Activated CD4-positive, alpha-beta T cell treated with anti-CD3 and anti-CD28 coated beads for 48 hours (primary cell): Measurements from ENCODE around the gene UBE2Q2.
"Not testable (repeated sequence)": the region's sequence is repeated elsewhere in the genome, so short reads cannot be mapped to it uniquely, and the experiment has no call there.

ENCODE experiments used
- DNase-seq: peaks from one replicate; pipeline ENCODE4 v3.0.0-alpha.2; 2020

UBE2Q2 gene

DNA sequence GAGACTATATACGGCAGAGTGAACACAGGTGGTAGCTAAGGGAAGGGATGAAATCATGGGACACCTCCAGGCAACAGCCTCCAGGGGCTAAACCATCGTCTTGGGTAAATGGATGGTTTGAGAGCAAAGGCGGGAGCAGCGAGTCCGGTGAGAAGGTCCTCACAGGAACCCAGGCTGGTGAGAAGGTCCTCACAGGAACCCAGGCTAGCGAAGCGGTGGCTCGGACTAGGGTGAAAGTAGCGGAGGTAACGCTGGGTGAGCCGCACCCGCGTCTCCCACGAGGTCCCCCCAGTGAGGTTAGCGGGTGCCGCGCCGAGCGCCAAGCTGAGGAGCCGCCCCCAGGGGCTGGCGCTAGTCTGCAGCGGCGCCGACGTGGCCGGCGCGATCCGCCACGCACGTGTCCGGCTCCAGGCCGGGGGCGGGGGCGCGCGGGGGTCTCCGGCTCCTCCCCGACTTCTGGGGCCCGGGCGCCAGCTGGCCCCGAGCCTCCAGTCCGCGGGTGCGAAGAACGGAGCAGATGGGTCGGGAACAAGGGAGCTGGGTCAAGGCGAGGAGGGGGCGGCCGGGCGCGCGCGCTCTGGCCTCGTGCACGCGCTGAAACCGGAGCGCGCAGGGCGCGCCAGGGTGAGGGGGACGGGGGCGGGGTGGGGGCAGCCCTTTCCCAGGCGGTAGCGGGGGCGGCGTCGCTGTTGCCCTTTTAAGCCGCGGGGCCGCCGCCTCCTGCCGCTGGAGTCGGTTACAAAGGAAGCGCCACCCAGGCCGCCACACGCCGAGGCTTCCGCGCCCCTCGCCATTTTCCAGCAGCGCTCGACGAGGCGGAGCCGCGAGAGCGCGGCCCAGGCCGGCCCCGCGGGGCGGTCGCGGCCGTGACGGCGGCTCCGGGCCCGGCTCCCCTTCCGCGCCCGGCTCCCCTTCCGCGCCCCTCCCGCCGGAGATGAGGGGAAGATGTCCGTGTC lies at the start of gene UBE2Q2:
TSS of gene UBE2Q2 (plus strand) at position 726 of the 956 bp plus-strand sequence. CDS start at position 946, 220 bp downstream.
- peak; percentile 78 for DNase-seq

DNA sequence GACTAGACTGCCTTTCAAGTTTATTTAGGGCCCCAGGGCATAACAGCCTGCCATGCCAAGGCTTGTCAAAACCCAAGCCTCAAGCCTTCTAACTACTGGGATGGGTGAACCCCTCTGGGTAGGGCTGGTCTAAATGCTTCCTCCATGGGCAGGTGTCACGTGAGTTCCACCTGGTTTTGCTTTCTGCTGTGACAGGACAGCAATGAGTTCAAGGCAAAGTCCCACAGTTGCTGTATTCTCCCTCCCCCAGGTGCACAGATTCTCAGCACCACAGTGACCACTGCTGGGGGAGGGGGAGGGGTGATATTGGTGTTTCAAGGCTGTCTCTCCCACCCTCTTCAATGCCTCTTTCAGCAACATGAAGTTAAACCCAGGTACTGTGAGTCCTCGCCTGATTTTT lies 46.9 kb upstream of the UBE2Q2 start:
- DNase-seq: no peak

DNA sequence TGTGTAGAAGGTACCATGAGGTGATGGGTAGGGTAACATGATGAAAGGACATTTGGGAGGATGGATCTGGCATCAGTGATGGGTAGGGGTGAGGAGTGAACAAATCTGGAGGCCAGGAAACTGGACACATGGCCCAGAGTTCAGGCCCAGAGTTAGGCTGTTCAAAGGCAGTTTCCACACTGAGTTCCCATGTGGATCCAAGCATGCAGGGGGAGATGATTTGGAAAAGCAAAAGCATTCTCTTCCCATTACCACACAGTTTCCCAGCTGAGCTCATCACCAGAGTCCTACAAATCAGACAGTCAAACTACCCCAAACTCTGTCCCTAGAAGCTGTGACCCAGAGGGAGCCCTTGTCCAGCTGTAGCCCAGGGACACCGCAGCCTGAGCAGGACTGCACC lies 46.1 kb upstream of the UBE2Q2 start:
- DNase-seq: not testable (repeated sequence)

DNA sequence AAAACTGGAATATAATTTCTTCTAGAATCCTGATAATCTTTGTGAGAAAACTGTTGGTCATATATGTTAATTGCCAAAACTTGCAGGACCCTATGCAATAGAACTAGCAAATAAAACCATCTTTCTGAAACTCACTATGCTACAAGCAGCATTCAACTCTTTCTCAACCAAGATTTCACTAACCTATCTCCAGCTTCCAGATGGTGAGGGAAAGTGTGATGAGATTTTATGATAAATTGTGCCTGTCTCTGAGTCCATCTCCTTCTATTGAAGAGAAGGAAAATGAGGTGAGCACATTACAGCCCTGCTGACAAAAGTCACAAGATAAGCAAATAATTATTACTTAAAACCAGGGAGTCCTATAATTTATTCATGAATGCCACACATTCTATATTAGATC lies 44.1 kb upstream of the UBE2Q2 start:
- DNase-seq: no peak

DNA sequence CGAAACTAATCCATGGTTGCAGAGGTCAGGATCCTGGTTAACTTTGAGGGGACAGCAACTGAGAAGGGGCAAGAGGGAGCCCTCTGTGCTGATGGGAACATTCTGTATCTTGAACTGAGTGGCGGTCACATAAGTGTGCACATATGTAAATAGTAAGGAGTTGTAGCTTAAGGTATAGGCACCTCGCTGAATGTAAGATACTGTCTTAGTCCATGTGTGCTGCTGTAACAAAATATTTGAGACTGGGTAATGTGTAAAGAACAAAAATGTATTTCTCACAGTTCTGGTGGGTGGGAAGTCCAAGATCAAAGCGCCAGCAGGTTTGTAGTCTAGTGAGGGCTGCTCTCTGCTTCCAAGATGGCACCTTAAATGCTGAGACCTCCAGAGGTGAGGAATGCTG lies 42.8 kb upstream of the UBE2Q2 start:
- not testable (repeated sequence) for DNase-seq

DNA sequence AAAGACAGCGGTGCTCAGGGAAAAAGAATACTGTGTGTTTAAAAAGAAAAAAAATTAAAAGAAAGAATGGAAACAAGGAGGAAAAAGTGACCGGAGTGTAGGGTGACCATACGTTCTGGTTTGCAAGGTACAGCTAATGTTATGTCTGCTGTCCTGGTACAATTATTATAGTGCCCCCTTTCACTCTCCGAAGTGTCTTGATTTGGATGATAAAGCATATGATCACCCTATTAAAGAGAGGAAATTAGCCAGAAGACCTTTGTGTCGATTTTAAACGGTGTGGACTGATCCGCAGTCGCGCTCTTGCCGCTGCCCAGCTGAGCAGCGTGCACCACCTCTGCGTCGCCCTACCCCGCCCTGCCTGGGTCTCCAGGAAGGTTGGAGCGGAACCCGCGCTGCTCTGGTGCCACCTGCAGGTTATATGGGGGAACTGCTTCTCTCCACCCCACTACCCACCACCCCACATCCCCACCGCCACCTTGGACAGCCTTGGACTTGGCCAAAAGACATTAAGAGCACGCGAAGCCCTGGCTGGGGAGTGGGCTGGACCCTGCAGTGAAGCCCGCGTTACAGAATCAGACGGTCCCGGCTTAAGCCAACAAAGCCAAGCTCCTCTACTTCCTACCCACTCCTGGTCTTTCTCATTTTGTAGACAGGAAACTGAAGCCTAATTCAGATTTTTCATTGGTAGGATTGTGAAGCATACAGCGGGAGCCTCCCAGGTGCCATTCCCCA lies 41.2 kb upstream of the UBE2Q2 start:
- DNase-seq: peak; percentile 90

DNA sequence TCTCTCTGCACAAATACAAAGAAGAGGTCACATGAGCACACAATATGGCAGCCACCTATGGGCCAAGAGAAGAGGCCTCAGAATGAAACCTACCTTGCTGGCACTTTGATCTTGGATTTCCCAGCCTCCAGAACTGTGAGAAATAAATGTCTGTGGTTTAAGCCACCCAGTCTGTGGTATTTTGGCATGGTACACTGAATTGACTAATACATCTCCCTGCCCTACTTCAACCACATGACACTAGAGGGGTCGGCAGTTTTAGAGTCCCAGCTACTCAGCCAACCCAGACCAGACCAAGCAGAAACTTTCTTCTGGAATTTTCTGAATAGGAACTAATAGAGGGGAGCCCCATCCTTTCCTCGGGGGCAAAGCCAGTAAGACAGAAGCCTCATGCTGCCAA lies 35.8 kb upstream of the UBE2Q2 start:
- DNase-seq: not testable (repeated sequence)

DNA sequence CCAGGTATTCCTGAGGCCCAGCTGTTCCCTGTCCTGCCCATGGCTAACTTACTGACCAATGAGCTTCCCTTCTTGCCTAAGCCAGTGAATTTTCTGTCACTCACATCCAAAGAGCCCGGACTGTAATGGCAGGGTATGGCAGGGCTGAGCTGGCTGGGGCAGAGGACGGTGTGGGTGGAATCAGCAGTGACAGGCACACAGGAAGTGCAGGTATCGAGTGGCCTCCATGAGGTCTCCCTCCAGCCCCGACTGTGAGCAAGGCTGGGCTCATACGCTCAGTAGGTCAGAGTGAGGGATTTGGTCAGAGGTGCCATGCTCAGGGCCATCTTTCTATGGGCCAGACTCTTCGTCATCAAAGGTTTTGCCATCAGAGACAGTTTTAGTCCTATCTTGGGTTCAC lies 35.2 kb upstream of the UBE2Q2 start:
- DNase-seq: not testable (repeated sequence)

DNA sequence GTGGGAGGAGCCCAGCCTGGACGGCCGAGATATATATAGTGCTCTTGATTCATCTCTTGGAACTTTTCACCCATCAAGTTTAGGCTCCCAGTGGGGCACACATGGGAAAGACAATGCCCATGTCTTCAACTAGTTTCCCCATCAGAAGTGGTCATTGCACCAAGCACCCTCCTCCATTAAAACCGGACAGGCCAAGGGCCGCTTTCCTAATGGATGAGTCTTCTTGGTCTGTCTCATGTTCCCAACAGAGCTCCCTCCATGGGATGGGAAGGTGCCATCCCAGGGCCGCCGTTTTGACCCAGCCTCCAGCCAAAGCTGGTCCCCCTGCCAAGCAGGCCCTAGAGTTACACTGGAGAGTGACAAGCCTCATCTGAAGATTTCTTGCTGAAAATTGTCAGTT lies 34.7 kb upstream of the UBE2Q2 start:
- DNase-seq: no peak

DNA sequence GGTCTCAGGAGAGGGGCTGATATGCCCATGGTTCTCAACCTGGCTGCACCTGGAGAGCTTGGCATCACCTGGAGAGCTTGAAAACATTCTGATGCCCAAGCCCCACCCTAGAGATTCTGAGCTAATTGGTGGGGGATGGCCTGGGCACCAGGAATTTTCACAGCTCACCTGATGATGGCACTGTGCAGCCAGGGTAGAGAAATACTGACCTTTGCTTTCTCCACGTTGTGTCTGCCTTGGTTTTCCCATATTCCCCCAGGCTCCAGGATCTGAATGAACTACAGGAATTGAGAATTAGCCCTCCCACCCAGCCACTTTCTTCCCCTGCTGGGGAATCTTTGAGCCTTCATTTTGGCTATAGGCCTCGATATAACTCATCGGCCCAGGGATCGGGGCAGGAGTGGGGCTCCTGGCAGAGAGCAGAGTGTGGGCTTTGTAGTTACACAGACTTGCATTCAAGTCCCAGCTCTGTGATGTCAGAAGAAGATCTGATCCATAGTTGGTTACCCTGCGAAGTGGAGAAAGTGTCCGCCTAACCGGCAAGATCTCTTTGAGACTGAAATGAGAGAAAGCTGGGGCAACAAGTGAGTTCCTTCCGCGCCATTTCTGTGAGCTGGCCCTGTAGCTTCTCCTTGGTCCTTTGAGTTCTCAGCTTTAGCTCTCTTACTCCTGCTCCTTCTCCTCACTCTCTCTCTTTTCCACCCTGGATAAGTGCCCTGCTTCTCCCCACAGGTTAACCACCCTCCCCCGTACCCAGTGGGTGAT lies 33.1 kb upstream of the UBE2Q2 start:
- DNase-seq: no peak

DNA sequence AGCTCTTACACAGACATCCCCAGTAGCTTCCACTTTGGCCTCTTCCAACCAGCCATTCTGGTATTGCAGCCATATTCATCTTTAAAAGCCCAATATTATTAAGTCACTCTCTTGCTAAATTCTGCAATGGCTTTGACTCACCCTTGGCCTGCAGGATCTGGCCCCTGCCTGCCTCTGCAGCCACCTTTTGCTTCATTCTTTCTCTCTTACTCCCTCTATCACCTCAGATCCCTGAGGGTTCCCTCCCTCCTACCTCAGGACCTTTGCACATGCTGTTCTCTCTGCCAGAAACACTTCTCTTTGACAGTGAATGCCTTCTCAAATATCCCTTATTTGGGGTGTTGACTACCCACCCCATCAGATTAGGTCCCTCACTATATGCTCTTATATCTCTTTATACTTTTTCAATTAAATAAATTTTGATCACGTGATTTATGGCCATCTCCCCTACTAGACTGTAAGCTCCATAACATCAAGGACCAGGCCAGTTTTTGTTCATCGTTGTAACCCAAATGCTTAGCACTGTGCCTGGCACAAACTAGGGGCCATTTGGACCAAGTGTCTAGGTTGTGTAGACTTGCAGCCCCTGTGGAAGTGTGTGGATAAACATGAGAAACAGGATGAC lies 32.3 kb upstream of the UBE2Q2 start:
- no peak for DNase-seq

DNA sequence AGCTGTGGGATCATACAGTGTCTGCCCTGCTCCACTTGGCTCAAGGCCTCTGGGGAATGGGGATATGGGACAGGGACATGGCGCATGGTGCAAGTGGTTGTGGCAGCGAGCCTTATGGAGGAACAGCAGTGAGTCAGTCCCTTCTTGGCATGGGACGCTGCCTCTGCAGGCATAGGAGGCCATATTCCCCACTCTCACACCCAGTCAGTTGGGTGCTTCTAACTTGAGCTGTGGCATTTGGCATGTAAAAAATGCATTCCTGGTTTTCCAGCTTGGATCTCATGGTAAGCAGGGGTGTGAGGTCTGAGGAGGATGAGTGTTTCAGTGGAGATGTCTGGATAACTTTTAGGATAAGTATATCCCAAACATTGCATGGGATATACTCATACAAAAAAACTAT lies 31.6 kb upstream of the UBE2Q2 start:
- DNase-seq: no peak

DNA sequence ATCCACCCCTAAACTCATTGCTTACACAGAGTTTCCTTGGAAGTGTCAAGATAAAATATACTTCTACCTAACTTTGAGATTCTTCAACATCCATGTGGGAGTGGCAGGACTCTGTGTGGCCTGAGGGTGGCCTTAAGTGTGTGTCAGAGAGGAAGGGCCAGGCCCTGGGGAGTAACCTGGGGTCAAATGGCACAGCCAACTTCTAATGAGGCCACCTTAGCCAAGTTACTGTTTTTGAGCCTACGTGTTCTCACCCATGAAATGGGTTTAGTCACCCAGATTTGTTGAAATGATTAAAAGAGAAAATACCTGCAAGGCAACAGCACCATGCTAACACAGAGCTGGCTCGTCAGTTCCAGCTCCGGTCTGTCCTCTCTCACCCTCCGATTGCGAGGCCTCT lies 28.5 kb upstream of the UBE2Q2 start:
- no peak for DNase-seq

DNA sequence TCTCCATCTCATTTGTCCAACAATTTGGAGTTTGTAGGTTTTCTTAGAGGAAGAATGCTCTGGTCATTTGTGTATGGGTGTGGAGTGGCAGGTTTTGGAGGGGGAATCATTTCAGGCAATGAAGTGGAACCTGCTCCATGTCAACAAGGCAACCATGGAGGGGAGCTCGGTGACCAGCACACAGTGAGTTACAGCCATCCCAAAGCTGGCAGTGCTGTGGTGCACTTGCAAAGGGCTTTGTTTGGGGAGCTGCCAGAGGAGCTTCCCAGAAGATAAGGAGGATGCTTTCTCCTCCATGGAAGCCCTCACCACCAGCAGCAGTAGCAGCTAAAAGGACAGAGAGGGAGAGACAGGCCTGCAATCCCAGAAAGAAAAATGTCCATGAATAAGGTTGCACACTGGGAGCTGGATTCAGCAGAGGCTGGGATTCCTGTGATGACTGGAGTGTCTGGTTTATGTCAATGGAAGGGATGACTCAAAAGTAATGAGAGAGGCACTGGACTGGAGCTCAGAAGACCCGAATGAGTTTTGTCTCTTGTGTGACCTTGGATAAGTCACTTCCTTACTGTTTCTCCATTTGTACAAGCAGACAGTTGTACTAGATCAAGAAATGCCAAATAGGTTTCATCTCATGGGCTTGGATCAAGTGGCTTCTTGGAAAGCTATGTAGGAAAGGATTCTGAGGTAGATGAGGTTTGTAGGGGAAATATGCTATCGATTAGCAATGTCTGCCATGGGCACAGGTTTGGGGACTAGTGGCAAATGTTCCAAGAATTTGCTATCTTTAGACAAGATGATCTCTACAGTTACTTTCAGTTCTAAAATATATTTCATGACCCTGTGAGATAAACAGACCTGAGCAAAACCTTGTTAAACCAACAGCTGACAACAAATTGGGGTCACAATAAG lies 27.2 kb upstream of the UBE2Q2 start:
- DNase-seq: no peak

DNA sequence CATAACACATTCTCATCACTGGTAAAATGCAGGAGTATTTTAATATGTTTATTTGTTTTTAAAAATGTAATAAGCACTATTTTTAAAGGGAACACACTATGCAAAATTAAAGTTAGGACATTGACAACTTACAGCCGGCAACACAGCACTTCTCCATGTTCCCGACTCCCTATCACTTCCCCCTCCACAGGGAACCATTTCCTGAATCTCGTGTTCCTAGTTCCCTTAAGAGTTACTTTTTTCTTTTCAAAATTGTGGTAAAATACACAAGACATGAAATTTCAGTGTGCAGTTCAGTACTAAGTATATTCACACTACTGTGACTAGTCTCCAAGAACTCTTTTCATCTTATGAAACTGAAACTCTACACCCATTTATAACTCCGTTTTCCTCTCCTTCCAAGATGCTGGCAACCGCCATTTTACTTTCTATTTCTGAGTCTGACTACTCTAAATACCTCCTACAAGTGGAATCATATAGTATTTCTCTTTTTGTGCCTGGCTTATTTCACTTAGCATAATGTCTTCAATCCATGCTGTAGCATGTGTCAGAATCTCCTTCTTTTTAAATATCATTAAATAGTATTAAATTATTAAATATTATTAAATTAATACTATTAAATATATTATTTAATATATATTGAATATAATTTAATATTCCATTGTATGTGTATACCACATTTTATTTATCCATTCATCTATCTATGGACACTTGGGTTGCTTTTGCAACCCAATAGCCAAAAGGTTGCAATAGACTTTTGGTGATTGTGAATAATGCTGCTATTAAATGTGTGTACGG lies 25.9 kb upstream of the UBE2Q2 start:
- DNase-seq: peak; percentile 16

DNA sequence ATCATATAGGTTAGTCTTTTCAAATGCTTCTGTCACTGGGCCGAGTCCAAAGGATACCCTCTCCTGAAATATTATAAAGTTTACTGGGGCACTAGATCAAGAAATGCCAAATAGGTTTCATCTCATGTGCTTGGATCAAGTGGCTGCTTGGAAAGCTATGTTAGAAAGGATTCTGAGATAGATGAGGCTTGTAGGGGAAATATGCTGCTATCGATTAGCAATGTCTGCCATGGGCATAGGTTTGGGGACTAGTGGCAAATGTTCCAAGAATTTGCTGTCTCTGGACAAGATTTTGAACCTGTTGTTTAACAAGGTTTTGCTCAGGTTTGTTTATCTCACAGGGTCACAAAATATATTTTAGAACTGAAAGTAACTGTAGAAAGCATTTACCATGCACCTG lies 23.0 kb upstream of the UBE2Q2 start:
- DNase-seq: no peak

DNA sequence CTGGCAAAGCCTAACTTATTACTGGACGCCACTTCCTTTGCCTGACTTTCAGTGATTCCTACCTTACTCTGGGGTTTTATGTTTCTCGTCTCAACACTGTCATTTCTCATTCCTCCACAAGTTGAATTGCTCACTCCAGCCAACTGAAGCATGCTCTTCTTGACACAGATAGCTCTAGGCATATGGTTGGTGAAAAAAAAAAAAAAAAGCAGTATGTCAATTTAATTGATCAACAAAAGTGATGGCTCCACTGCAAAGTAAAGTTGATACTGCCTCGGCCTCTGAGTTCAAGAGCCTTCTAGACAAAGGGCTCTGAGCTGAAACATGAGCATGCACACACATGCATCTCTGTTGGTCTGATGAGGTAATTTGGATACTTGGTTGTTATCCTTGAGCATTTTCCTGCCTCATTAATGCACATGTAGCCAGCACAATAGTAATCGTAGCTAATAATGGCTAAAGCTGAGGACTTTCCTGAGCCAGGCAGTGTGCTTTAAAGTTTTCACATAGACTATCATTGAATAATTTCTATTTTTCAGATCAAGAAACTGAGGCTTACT lies 21.4 kb upstream of the UBE2Q2 start:
- no peak for DNase-seq

DNA sequence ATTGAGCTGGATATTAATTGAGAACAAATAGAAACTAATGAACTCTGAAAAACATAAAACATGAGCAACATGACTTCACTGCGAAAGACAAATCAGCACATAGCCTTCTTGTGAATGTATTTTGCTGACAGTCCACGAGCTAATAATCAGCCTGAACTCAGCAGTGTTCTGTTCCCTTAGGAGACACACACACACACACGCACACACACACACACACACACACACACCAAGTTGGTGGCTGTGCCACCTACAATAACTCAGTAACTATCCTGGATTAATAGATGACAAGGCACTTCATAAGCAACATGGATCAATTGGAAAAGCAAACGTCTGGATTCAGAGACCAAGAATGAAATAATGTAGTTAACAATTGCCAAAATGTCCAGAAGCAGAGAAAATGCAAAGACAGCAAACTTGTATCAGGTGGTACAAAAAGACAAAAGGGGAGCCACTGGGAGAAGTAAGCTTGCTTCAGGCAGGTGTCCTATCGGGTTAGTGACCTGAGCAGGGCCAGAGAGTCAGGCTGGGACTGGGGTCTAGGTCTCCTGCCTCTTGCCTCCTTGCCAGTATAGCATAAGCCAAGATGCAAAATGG lies 20.5 kb upstream of the UBE2Q2 start:
- no peak for DNase-seq

DNA sequence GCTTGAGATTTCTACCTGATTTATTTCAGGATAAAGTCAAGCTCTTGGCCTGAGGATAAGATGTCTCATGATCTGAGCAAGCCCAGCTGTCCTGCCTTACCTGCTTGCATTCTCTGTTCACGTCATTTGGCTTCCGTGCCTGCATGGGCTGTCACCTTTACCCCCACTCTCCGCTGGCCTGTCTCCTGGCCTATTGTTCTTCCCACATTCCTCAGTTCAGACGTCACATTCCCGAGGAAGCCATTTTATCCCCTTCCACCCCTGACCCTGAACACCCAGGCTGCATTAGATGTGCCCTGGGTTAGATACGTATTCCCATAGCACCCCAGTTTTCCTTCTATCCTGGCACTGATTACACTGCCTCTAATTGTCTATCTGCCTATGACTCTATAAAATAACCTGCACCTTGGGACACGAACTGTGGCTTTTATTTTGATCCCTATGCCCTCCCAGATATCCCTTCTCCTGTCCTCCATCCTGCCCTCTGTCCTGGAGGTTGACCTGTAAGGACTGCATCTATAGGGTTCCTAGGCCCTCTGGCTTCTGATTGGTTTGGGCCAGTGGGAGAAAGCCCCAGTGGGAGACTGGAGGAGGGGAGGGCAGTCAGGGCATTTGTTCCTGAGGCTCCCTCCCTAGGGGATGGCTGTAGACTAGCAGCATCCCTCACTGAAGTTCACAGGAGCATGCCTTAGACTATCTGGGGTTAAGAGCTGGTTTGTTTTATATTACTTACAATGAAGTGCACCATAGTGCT lies 19.2 kb upstream of the UBE2Q2 start:
- no peak for DNase-seq
